GM12878 (cell line): ENCODE data around the gene SLC4A5. TPM values are rescaled to one million over a fixed set of nuclear protein-coding genes. Genes with fewer than 3 reads are reported as not detected.

ENCODE experiments used
- ATAC-seq: fragments of 200-7000 bp; cut with Tn5 transposase; 3 replicates; pipeline ENCODE4 v1.9.1; 2020; ENCODE audit warnings: mild to moderate bottlenecking, moderate library complexity
- BruUV-seq: library from RNA; stranded (reverse); fragments of 400-500 nt; replicated peaks from 2 replicates; lab custom pipeline; 2021; lab: Mats Ljungman, UMichigan
- CTCF ChIA-PET: fragments of 300-600 bp; sonication (Branson Sonifier 250); formaldehyde crosslinking; extraction: SDS; loops from one replicate; lab custom pipeline; 2021; ENCODE audit warnings: inconsistent platforms; lab: Yijun Ruan, JAX
- POLR2A ChIA-PET: fragments of 350-600 bp; formaldehyde crosslinking; extraction: SDS; loops from one replicate; lab custom pipeline; 2021; ENCODE audit warnings: inconsistent platforms; lab: Charles Lee
- RAD21 ChIA-PET: fragments of 300-600 bp; sonication (Branson Sonifier 250); formaldehyde crosslinking; loops from one replicate; lab custom pipeline; 2023; ENCODE audit warnings: antibody characterized with exemption; ENCODE audit not compliant: unreplicated experiment; lab: Charles Lee
- SMC1A ChIA-PET: fragments of 300-600 bp; sonication (Branson Sonifier 250); formaldehyde crosslinking; loops from one replicate; lab custom pipeline; 2023; ENCODE audit not compliant: unreplicated experiment, uncharacterized antibody; lab: Charles Lee
- DNase-seq: peaks from one replicate; pipeline ENCODE4 v3.0.0-alpha.2; 2011; ENCODE audit warnings: low read depth, low spot score
- FAIRE-seq: peaks from 3 replicates; lab custom pipeline; 2011; peaks lifted over from hg19 to GRCh38; lab: Jason Lieb, UNC
- H2AFZ ChIP-seq: 2 replicates; pipeline ENCODE4 v1.6.0; 2011; ENCODE audit warnings: low read depth, low read length, control low read depth; ENCODE audit not compliant: control insufficient read depth
- H3K27ac ChIP-seq: 2 replicates; pipeline ENCODE4 v1.5.1; 2011; ENCODE audit warnings: control low read depth; ENCODE audit not compliant: control insufficient read depth, insufficient read depth
- H3K27me3 ChIP-seq, 2 experiments: replicated peaks in 1 of 2; 2 replicates each; pipeline versions ENCODE4 v1.6.0 to v1.6.1; 2011; ENCODE audit warnings: low read length in 1 of 2; ENCODE audit not compliant: control insufficient read depth in 2 of 2, insufficient read depth in 2 of 2
- H3K36me3 ChIP-seq, 2 experiments: 2 replicates each; pipeline ENCODE4 v1.5.1; 2011; ENCODE audit warnings: low read length in 1 of 2; ENCODE audit not compliant: control insufficient read depth in 2 of 2, insufficient read depth in 2 of 2
- H3K4me1 ChIP-seq: 2 replicates; pipeline ENCODE4 v1.6.1; 2011; ENCODE audit warnings: mild to moderate bottlenecking, low read length, moderate library complexity, mixed read lengths; ENCODE audit not compliant: control insufficient read depth, insufficient read depth
- H3K4me2 ChIP-seq: 2 replicates; pipeline ENCODE4 v1.6.0; 2011; ENCODE audit warnings: control low read depth; ENCODE audit not compliant: control insufficient read depth, insufficient read depth
- H3K4me3 ChIP-seq: fragments of 200-600 bp; sonication (generic); 2 replicates; pipeline ENCODE4 v1.5.1; 2016
- H3K79me2 ChIP-seq: 2 replicates; pipeline ENCODE4 v1.6.0; 2011; ENCODE audit warnings: low read length; ENCODE audit not compliant: control insufficient read depth, insufficient read depth
- H3K9ac ChIP-seq: 2 replicates; pipeline ENCODE4 v1.8.0; 2011; ENCODE audit warnings: low read length, control low read depth, mixed read lengths; ENCODE audit not compliant: control insufficient read depth, insufficient read depth
- H3K9me3 ChIP-seq: replicated peaks from 3 replicates; pipeline ENCODE4 v1.5.1; 2011; ENCODE audit warnings: mild to moderate bottlenecking, low read length; ENCODE audit not compliant: control insufficient read depth, insufficient read depth
- H4K20me1 ChIP-seq: 2 replicates; pipeline ENCODE4 v1.6.0; 2011; ENCODE audit not compliant: control insufficient read depth, insufficient read depth
- CEBPB ChIP-seq, 2 experiments: fragments of 150-350 bp in 1 of 2; IDR thresholded peaks; 2 replicates each; pipeline ENCODE4 v1.6.1; 2012 to 2014; ENCODE audit warnings: low read depth in 2 of 2, low read length in 2 of 2, borderline replicate concordance in 1 of 2, inconsistent platforms in 1 of 2
- POU2F2 ChIP-seq: IDR thresholded peaks from 3 replicates; pipeline ENCODE4 v1.6.1; 2011; ENCODE audit warnings: low read depth, mild to moderate bottlenecking, low read length, borderline replicate concordance
- SPI1 ChIP-seq: IDR thresholded peaks from 2 replicates; pipeline ENCODE4 v1.6.1; 2011; ENCODE audit warnings: low read depth, mild to moderate bottlenecking, low read length, moderate library complexity, borderline replicate concordance; ENCODE audit not compliant: insufficient read depth
- ZNF274 ChIP-seq: IDR thresholded peaks from one replicate; pipeline ENCODE4 v1.8.0; 2011; ENCODE audit not compliant: insufficient read length, insufficient read depth
- WGBS: methylation state at CpG from one replicate; pipeline ENCODE4 v1.1.6; 2016; ENCODE audit warnings: low lambda C conversion rate; ENCODE audit not compliant: insufficient replicate concordance, insufficient coverage; ENCODE audit errors: missing lambda C conversion rate; 5-methylcytosine and 5-hydroxymethylcytosine counted together
- in situ Hi-C: fragments of 300-500 bp; cut with MboI; formaldehyde crosslinking; loops from 9 replicates; pipeline ENCODE4 v1.14.3; 2018; ENCODE audit warnings: mixed read lengths
- intact Hi-C: fragments of 100-400 bp; cut with micrococcal nuclease; formaldehyde crosslinking; loops from one replicate; pipeline ENCODE4 v1.14.2; 2022; ENCODE audit not compliant: unreplicated experiment
- polyA plus RNA-seq, 11 experiments: library from polyadenylated mRNA; depleted of rRNA in 4 of 11; unstranded in 6 of 11; stranded (reverse) in 5 of 11; fragments of >200 nt; fragmentation: Nextera tagmentation in 4 of 11; fragmentation: Illumina TruSeq in 1 of 11; extraction: Ambion mirVana in 4 of 11; extraction: Trizol in 1 of 11; gene quantifications; 1 replicate in 1 of 11; 2 replicates in 10 of 11; pipeline versions ENCODE4 v1.2.1 to v1.2.3, GENCODE V29; 2011 to 2016; ENCODE audit warnings: inconsistent platforms in 2 of 11, missing spikeins in 2 of 11, low read depth in 1 of 11
- total RNA-seq, 4 experiments: library from RNA; depleted of rRNA in 3 of 4; stranded (reverse); fragments of >200 nt in 3 of 4; fragmentation: Illumina TruSeq in 1 of 4; extraction: Trizol in 1 of 4; gene quantifications; 2 replicates each; pipeline versions ENCODE4 v1.2.1 to v1.2.3, GENCODE V29; 2013 to 2021
- TF ChIP-seq, protein P1 (sequence below): fragments of 150-350 bp; IDR thresholded peaks from 2 replicates; pipeline ENCODE4 v1.6.1; 2016; ENCODE audit warnings: low read depth, low read length

The SLC4A5 gene
- total and polyA plus RNA-seq, 10 of the 15 experiments (the other 5 are each of a cell fraction or from before 2014, with no cell fraction given): 0.15 to 4.7 (median 1.6) TPM

- no peak for TF ChIP-seq ZNF274
- TF ChIP-seq, all 136 proteins: peak for 4
Measured at GRCh38 chr2:74379851-74380789, 36.9 kb upstream of the SLC4A5 start, which contains the start of gene DCTN1 (continued).

GRCh38 chr2:74378007-74378406 is 34.8 kb upstream of the SLC4A5 start:
- CTCF ChIA-PET: interaction anchor here (1.7 to 1.8 kb wide), 2 partner anchors 13 to 43 kb away, joined by 5 to 8 read pairs; no protein-coding TSS in a partner anchor
- no TSS peak for BruUV-seq
- RAD21 ChIA-PET: no interaction called here

DNA sequence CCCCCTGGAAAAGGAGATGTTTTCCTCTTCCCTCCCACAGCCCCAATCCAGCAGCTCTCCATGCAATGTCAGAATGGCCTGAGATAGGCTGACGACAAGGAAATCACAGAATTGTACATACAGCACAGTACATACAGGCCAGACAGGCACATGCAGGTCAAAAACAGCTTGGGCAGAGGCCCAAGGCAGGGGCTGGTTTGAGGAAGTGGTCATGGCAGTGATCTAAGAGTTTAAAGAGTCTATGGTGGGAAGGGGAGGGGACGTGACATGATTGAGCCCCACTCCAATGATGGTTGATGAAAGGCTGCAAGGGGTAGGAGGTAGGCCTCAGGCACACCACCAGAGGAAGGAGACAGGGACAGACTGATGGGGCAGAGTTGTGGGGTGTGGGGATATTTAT is 32.6 kb upstream of the SLC4A5 start:
- H3K9ac ChIP-seq: no peak overlapping the region
- BruUV-seq: no TSS peak
- no peaks in the 10 kb centered on the region for H3K27me3 ChIP-seq
- H3K79me2 ChIP-seq: peaks cover 9% of the 10 kb centered on the region
- H4K20me1 ChIP-seq: peaks cover 7% of the 10 kb centered on the region; the same call in 1 of the 2 replicates
- peaks cover 9 to 15% of the 10 kb centered on the region in 2 experiments; a peak in 3 of 4 replicates for H3K36me3 ChIP-seq
- no peaks in the 10 kb centered on the region for H3K9me3 ChIP-seq
- ATAC-seq (no peak), FAIRE-seq (no peak), DNase-seq (no peak)
- in situ Hi-C loops (no loop called here), intact Hi-C loops (no loop called here)
- TF ChIP-seq, protein P1, sequence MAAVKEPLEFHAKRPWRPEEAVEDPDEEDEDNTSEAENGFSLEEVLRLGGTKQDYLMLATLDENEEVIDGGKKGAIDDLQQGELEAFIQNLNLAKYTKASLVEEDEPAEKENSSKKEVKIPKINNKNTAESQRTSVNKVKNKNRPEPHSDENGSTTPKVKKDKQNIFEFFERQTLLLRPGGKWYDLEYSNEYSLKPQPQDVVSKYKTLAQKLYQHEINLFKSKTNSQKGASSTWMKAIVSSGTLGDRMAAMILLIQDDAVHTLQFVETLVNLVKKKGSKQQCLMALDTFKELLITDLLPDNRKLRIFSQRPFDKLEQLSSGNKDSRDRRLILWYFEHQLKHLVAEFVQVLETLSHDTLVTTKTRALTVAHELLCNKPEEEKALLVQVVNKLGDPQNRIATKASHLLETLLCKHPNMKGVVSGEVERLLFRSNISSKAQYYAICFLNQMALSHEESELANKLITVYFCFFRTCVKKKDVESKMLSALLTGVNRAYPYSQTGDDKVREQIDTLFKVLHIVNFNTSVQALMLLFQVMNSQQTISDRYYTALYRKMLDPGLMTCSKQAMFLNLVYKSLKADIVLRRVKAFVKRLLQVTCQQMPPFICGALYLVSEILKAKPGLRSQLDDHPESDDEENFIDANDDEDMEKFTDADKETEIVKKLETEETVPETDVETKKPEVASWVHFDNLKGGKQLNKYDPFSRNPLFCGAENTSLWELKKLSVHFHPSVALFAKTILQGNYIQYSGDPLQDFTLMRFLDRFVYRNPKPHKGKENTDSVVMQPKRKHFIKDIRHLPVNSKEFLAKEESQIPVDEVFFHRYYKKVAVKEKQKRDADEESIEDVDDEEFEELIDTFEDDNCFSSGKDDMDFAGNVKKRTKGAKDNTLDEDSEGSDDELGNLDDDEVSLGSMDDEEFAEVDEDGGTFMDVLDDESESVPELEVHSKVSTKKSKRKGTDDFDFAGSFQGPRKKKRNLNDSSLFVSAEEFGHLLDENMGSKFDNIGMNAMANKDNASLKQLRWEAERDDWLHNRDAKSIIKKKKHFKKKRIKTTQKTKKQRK: no peak
- TF ChIP-seq POU2F2: no peak
- TF ChIP-seq SPI1: peak; percentile 39; the same call in 1 of the 2 replicates
- H2AFZ ChIP-seq: no peak overlapping the region
- no peak overlapping the region for H3K4me3 ChIP-seq
- CTCF ChIA-PET: no interaction called here
- no peak overlapping the region for H3K27ac ChIP-seq
- SMC1A ChIA-PET: no interaction called here
- no peak overlapping the region for H3K4me2 ChIP-seq
- no peaks in the 10 kb centered on the region; the same call in 1 of the 2 replicates for H3K4me1 ChIP-seq
- POLR2A ChIA-PET: no interaction called here
- RAD21 ChIA-PET: no interaction called here
- 50% methylated on average over 2 of the region's 2 CpGs for WGBS

More at GRCh38 chr2:74378007-74378406, 34.8 kb upstream of the SLC4A5 start:
- Histone ChIP-seq H3K79me2 (peaks cover 11% of the 10 kb centered on the region), H3K4me2 (no peak overlapping the region), H3K4me3 (no peak overlapping the region), H3K36me3 (peaks cover 7 to 15% of the 10 kb centered on the region in 2 experiments; a peak in 3 of 4 replicates), H3K27me3 (no peaks in the 10 kb centered on the region), H3K27ac (no peak overlapping the region), H3K4me1 (no peaks in the 10 kb centered on the region; the same call in 1 of the 2 replicates), H3K9ac (no peak overlapping the region), H3K9me3 (no peaks in the 10 kb centered on the region), H2AFZ (no peak overlapping the region), H4K20me1 (peaks cover 7% of the 10 kb centered on the region; the same call in 1 of the 2 replicates)
- no peak for DNase-seq
- in situ Hi-C loops: no loop called here
- WGBS: 96% methylated on average over 10 of the region's 10 CpGs
- no peak for FAIRE-seq
- POLR2A ChIA-PET: no interaction called here
- intact Hi-C loops: no loop called here
- no peak for TF ChIP-seq CEBPB (IDR thresholded peaks at IDR 0.05; ENCODE audit: borderline replicate concordance in 1 of 2, low read depth in 2 of 2, low read length in 2 of 2)
- SMC1A ChIA-PET: no interaction called here
- no peak for ATAC-seq
